NCI-H2227 (cell line): ENCODE results near the gene SNAP91.
"Not testable (repeated sequence)": the region's sequence is repeated elsewhere in the genome, so short reads cannot be mapped to it uniquely, and the experiment has no call there.

Experiments used
- DNase-seq: peaks from one replicate; lab custom pipeline; 2025; ENCODE audit not compliant: unreplicated experiment; lab: John Stamatoyannopoulos, UW

Gene SNAP91

GRCh38 chr6:83708970-83709747, at the start of gene SNAP91:
Gene SNAP91, minus strand, starts transcription at chr6:83709101. Its CDS starts 1,174 bp downstream, at chr6:83707927.
- DNase-seq = peak; percentile 92

- DNase-seq = no peak
These were observed 49.6 kb upstream of the SNAP91 start for GRCh38 chr6:83758533-83758932.

- DNase-seq = no peak
These were observed 48.1 kb upstream of the SNAP91 start for GRCh38 chr6:83757021-83757420.

- DNase-seq = no peak
These were observed 47.7 kb upstream of the SNAP91 start for GRCh38 chr6:83756565-83756964.

- not testable (repeated sequence) for DNase-seq
These were observed 43.5 kb upstream of the SNAP91 start for GRCh38 chr6:83752375-83752774.

- DNase-seq = no peak
These were observed 32.2 kb upstream of the SNAP91 start for GRCh38 chr6:83741089-83741488.

GRCh38 chr6:83735461-83735860, 26.6 kb upstream of the SNAP91 start:
- no peak for DNase-seq

GRCh38 chr6:83729871-83730270, 21.0 kb upstream of the SNAP91 start:
- no peak for DNase-seq

- no peak for DNase-seq
These were observed 14.0 kb upstream of the SNAP91 start for GRCh38 chr6:83722876-83723275.

- no peak for DNase-seq
These were observed 8.9 kb upstream of the SNAP91 start for GRCh38 chr6:83717809-83718208.

- DNase-seq = no peak
These were observed 3.1 kb upstream of the SNAP91 start for GRCh38 chr6:83711958-83712357.

- no peak for DNase-seq
These were observed 798 bp upstream of the SNAP91 start for GRCh38 chr6:83709748-83710050.

- DNase-seq = peak; percentile 70
These were observed 343 bp downstream of the SNAP91 start for GRCh38 chr6:83708546-83708969.

GRCh38 chr6:83707829-83708545, 914 bp downstream of the SNAP91 start:
- peak; percentile 64 for DNase-seq

- no peak for DNase-seq
These were observed 6.2 kb downstream of the SNAP91 start for GRCh38 chr6:83702749-83703148.

- no peak for DNase-seq
These were observed 6.8 kb downstream of the SNAP91 start for GRCh38 chr6:83702077-83702476.

- no peak for DNase-seq
These were observed 12.2 kb downstream of the SNAP91 start for GRCh38 chr6:83696674-83697073.

- no peak for DNase-seq
These were observed 23.4 kb downstream of the SNAP91 start for GRCh38 chr6:83685481-83685880.

GRCh38 chr6:83677791-83678190, 31.1 kb downstream of the SNAP91 start:
- DNase-seq = no peak

GRCh38 chr6:83637953-83638352, 70.9 kb downstream of the SNAP91 start:
- no peak for DNase-seq

- DNase-seq = no peak
These were observed 72.1 kb downstream of the SNAP91 start for GRCh38 chr6:83636800-83637199.

GRCh38 chr6:83633609-83634008, 75.3 kb downstream of the SNAP91 start:
- no peak for DNase-seq

GRCh38 chr6:83633149-83633548, 75.8 kb downstream of the SNAP91 start:
- DNase-seq = no peak
